DND-41 (cell line): ENCODE data around the gene HTR1A.

ENCODE experiments used
- EZH2 ChIP-seq: IDR thresholded peaks from 3 replicates; pipeline ENCODE4 v1.6.1; 2012; ENCODE audit warnings: borderline replicate concordance, low read depth, mild to moderate bottlenecking, moderate library complexity, low read length, inconsistent platforms; ENCODE audit not compliant: severe bottlenecking
- TF ChIP-seq, protein P1 (sequence below): IDR thresholded peaks from 2 replicates; pipeline ENCODE4 v1.5.1; 2012; ENCODE audit warnings: borderline replicate concordance, low read length, moderate library complexity, mild to moderate bottlenecking; ENCODE audit not compliant: poor library complexity, severe bottlenecking; ENCODE audit errors: extremely low read depth

DNA sequence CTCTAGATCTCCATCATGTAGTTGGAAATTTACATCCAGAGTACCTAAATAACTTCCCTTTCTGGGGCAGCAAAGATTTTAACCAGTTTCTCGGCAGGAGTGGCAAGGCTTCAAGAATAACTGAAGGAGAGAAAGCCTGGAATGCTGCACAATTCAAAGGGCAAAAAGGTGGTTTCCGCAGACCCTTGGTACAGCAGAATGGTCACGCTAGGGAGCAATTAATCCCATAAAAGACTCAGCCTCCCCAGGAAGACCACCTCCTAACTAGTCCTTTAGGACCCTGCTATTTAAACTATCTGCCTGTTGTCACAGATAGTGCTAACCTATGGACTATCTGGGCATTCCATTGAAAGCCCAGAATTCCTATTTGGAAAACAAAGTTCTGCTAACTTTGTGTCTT is 3.6 kb downstream of the HTR1A start:
- TF ChIP-seq, protein P1, sequence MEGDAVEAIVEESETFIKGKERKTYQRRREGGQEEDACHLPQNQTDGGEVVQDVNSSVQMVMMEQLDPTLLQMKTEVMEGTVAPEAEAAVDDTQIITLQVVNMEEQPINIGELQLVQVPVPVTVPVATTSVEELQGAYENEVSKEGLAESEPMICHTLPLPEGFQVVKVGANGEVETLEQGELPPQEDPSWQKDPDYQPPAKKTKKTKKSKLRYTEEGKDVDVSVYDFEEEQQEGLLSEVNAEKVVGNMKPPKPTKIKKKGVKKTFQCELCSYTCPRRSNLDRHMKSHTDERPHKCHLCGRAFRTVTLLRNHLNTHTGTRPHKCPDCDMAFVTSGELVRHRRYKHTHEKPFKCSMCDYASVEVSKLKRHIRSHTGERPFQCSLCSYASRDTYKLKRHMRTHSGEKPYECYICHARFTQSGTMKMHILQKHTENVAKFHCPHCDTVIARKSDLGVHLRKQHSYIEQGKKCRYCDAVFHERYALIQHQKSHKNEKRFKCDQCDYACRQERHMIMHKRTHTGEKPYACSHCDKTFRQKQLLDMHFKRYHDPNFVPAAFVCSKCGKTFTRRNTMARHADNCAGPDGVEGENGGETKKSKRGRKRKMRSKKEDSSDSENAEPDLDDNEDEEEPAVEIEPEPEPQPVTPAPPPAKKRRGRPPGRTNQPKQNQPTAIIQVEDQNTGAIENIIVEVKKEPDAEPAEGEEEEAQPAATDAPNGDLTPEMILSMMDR: no peak
- TF ChIP-seq EZH2: no peak
